T-helper 17 cell (primary cell): Measurements from ENCODE around the gene DMXL2. TPM values are rescaled to one million over a fixed set of nuclear protein-coding genes. Genes with fewer than 3 reads are reported as not detected.
A peak's percentile ranks its signal among the peaks of the same experiment; 100 is the strongest.

Experiments used
- ATAC-seq: fragments of 150-1000 bp; cut with Tn5 transposase; 2 replicates; pipeline ENCODE4 v1.10.0; 2021; ENCODE audit warnings: mild to moderate bottlenecking, moderate library complexity
- DNase-seq, 3 donors: peaks; one replicate each; pipeline versions ENCODE4 v3.0.0 to v3.0.0-alpha.2; 2020 to 2021
- H3K9me3 ChIP-seq: one replicate; pipeline ENCODE4 v1.7.0; 2013; ENCODE audit warnings: low read length, mild to moderate bottlenecking; ENCODE audit not compliant: control insufficient read depth, poor library complexity, severe bottlenecking
- H3K27ac Mint-ChIP-seq: one replicate; pipeline ENCODE4 v1.8.0; 2022; ENCODE audit warnings: mild to moderate bottlenecking, moderate library complexity, mixed read lengths
- H3K27me3 Mint-ChIP-seq: one replicate; pipeline ENCODE4 v1.8.0; 2022; ENCODE audit warnings: mixed read lengths
- H3K36me3 Mint-ChIP-seq: one replicate; pipeline ENCODE4 v1.8.0; 2022; ENCODE audit warnings: low read depth, mixed read lengths
- H3K4me1 Mint-ChIP-seq: one replicate; pipeline ENCODE4 v1.8.0; 2022; ENCODE audit warnings: mild to moderate bottlenecking, mixed read lengths
- H3K4me3 Mint-ChIP-seq: one replicate; pipeline ENCODE4 v1.8.0; 2022; ENCODE audit warnings: mild to moderate bottlenecking, moderate library complexity, mixed read lengths
- total RNA-seq, 4 donors: library from RNA in 2 of 4; stranded (reverse) in 2 of 4; gene quantifications; one replicate each; pipeline ENCODE4 v1.2.3 and lab custom pipeline; 2022 to 2026

Gene DMXL2
- total RNA-seq, 2 donors from 2014 or later: 5.5 to 7.5 TPM

- H3K36me3 Mint-ChIP-seq: no peaks in the 10 kb centered on the region
- peaks cover 5% of the 10 kb centered on the region for H3K4me1 Mint-ChIP-seq
- no peak for DNase-seq
- no peak overlapping the region for H3K27ac Mint-ChIP-seq
- peaks cover 9% of the 10 kb centered on the region for H3K27me3 Mint-ChIP-seq
- no peaks in the 10 kb centered on the region for H3K9me3 ChIP-seq
- ATAC-seq: no peak
- H3K4me3 Mint-ChIP-seq: no peak overlapping the region
These were observed 24.6 kb upstream of the DMXL2 start for GRCh38 chr15:51647128-51647562.

GRCh38 chr15:51642696-51643095 lies 20.1 kb upstream of the DMXL2 start:
- H3K27me3 Mint-ChIP-seq: peaks cover 5% of the 10 kb centered on the region
- ATAC-seq: no peak
- no peak overlapping the region for H3K27ac Mint-ChIP-seq
- DNase-seq: no peak
- H3K4me3 Mint-ChIP-seq: no peak overlapping the region
- no peaks in the 10 kb centered on the region for H3K9me3 ChIP-seq
- no peaks in the 10 kb centered on the region for H3K4me1 Mint-ChIP-seq
- H3K36me3 Mint-ChIP-seq: no peaks in the 10 kb centered on the region

GRCh38 chr15:51641490-51642130 lies 19.0 kb upstream of the DMXL2 start:
- no peak overlapping the region for H3K4me3 Mint-ChIP-seq
- no peak for DNase-seq
- no peak overlapping the region for H3K27ac Mint-ChIP-seq
- no peaks in the 10 kb centered on the region for H3K9me3 ChIP-seq
- no peak for ATAC-seq
- H3K36me3 Mint-ChIP-seq: no peaks in the 10 kb centered on the region
- H3K4me1 Mint-ChIP-seq: no peaks in the 10 kb centered on the region
- H3K27me3 Mint-ChIP-seq: peaks cover 5% of the 10 kb centered on the region

- no peaks in the 10 kb centered on the region for H3K36me3 Mint-ChIP-seq
- no peaks in the 10 kb centered on the region for H3K9me3 ChIP-seq
- H3K27ac Mint-ChIP-seq: no peak overlapping the region
- no peak overlapping the region for H3K4me3 Mint-ChIP-seq
- ATAC-seq (no peak), DNase-seq (no peak)
- peaks cover 46% of the 10 kb centered on the region for H3K27me3 Mint-ChIP-seq
- H3K4me1 Mint-ChIP-seq: no peaks in the 10 kb centered on the region
These were observed 12.1 kb upstream of the DMXL2 start for GRCh38 chr15:51634591-51635198.

GRCh38 chr15:51629612-51630011 lies 7.0 kb upstream of the DMXL2 start:
- H3K4me3 Mint-ChIP-seq: no peak overlapping the region
- no peaks in the 10 kb centered on the region for H3K4me1 Mint-ChIP-seq

GRCh38 chr15:51625236-51625635 lies 2.7 kb upstream of the DMXL2 start:
- Mint-ChIP-seq H3K4me3 (no peak overlapping the region), H3K4me1 (peaks cover 10% of the 10 kb centered on the region), H3K27ac (no peak overlapping the region), H3K36me3 (no peaks in the 10 kb centered on the region), H3K27me3 (peaks cover 30% of the 10 kb centered on the region)
- DNase-seq (no peak), ATAC-seq (no peak)
- H3K9me3 ChIP-seq: no peaks in the 10 kb centered on the region

More at GRCh38 chr15:51629612-51630011, 7.0 kb upstream of the DMXL2 start:
- H3K27ac Mint-ChIP-seq: no peak overlapping the region
- DNase-seq (no peak), ATAC-seq (no peak)
- no peaks in the 10 kb centered on the region for H3K36me3 Mint-ChIP-seq
- peaks cover 46% of the 10 kb centered on the region for H3K27me3 Mint-ChIP-seq
- no peaks in the 10 kb centered on the region for H3K9me3 ChIP-seq

GRCh38 chr15:51624022-51624421 lies 1.5 kb upstream of the DMXL2 start:
- H3K9me3 ChIP-seq: no peaks in the 10 kb centered on the region
- peaks cover 20% of the 10 kb centered on the region for H3K27me3 Mint-ChIP-seq
- no peak for ATAC-seq
- H3K4me3 Mint-ChIP-seq: peak overlapping the region; percentile 92
- H3K36me3 Mint-ChIP-seq: no peaks in the 10 kb centered on the region
- H3K27ac Mint-ChIP-seq: no peak overlapping the region
- H3K4me1 Mint-ChIP-seq: peaks cover 13% of the 10 kb centered on the region
- DNase-seq: no peak

GRCh38 chr15:51623386-51623938 lies 891 bp upstream of the DMXL2 start:
- H3K9me3 ChIP-seq: no peaks in the 10 kb centered on the region
- Mint-ChIP-seq H3K36me3 (no peaks in the 10 kb centered on the region), H3K27me3 (peaks cover 20% of the 10 kb centered on the region), H3K4me3 (peak overlapping the region; percentile 92), H3K27ac (no peak overlapping the region), H3K4me1 (peaks cover 13% of the 10 kb centered on the region)
- no peak for ATAC-seq
- no peak for DNase-seq

GRCh38 chr15:51621936-51622603 lies 501 bp downstream of the DMXL2 start:
- DNase-seq (peak in 1 of 3 donors; percentile 8), ATAC-seq (peak; percentile 46)
- peak overlapping the region; percentile 79 for H3K27ac Mint-ChIP-seq
- H3K4me3 Mint-ChIP-seq: peak overlapping the region; percentile 92
- no peaks in the 10 kb centered on the region for H3K36me3 Mint-ChIP-seq
- peaks cover 11% of the 10 kb centered on the region for H3K27me3 Mint-ChIP-seq
- H3K9me3 ChIP-seq: no peaks in the 10 kb centered on the region
- H3K4me1 Mint-ChIP-seq: peaks cover 13% of the 10 kb centered on the region

- Mint-ChIP-seq H3K4me1 (peaks cover 13% of the 10 kb centered on the region), H3K4me3 (peak overlapping the region; percentile 92), H3K27ac (peak overlapping the region; percentile 79), H3K36me3 (no peaks in the 10 kb centered on the region), H3K27me3 (peaks cover 8% of the 10 kb centered on the region)
- no peak for DNase-seq
- ATAC-seq: no peak
- no peaks in the 10 kb centered on the region for H3K9me3 ChIP-seq
These were observed 1.3 kb downstream of the DMXL2 start for GRCh38 chr15:51621155-51621765.

- H3K27ac Mint-ChIP-seq: no peak overlapping the region
- peaks cover 8% of the 10 kb centered on the region for H3K27me3 Mint-ChIP-seq
- H3K9me3 ChIP-seq: no peaks in the 10 kb centered on the region
- H3K36me3 Mint-ChIP-seq: no peaks in the 10 kb centered on the region
- peak overlapping the region; percentile 63 for H3K4me3 Mint-ChIP-seq
- no peak for ATAC-seq
- peaks cover 13% of the 10 kb centered on the region for H3K4me1 Mint-ChIP-seq
- DNase-seq: no peak
These were observed 1.9 kb downstream of the DMXL2 start for GRCh38 chr15:51620641-51621040.

- DNase-seq: no peak
- no peaks in the 10 kb centered on the region for H3K9me3 ChIP-seq
- no peak overlapping the region for H3K4me3 Mint-ChIP-seq
- peaks cover 13% of the 10 kb centered on the region for H3K4me1 Mint-ChIP-seq
- H3K36me3 Mint-ChIP-seq: no peaks in the 10 kb centered on the region
- H3K27ac Mint-ChIP-seq: no peak overlapping the region
- no peak for ATAC-seq
- H3K27me3 Mint-ChIP-seq: peaks cover 8% of the 10 kb centered on the region
These were observed 2.4 kb downstream of the DMXL2 start for GRCh38 chr15:51620122-51620521.
